Erythroblast (primary cell): ENCODE results near the gene MAP7.

ENCODE experiments used
- GATA1 ChIP-seq: IDR thresholded peaks from 2 replicates; pipeline ENCODE4 v1.6.1; 2011; ENCODE audit warnings: low read depth, mild to moderate bottlenecking, control low read depth, low read length, moderate library complexity
- POLR2A ChIP-seq: IDR thresholded peaks from 2 replicates; pipeline ENCODE4 v1.6.1; 2011; ENCODE audit warnings: mild to moderate bottlenecking, low read length

DNA sequence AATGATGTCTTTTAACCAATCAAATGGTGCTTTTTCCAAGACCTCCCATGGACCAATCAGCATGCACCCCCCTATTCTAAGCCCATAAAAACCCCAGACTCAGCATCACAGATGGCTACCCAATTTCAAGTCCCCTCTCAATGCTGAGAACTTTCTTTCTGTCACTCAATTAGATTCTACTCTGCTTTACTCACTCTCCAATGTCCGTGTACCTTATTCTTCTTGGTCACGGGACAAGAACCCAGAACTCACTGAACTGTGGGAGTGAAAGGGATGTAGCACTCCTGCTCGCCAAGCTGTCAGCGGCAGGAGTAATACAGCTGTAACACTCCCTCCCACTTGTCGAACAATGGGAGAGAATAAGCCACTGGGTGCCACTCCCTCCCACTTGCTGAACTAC, 20.8 kb upstream of the MAP7 start:
- TF ChIP-seq POLR2A: no peak
- no peak for TF ChIP-seq GATA1
